ENCODE measurements around the gene DDRGK1. TPM values are rescaled to one million over a fixed set of nuclear protein-coding genes. Genes with fewer than 3 reads are reported as not detected.

DDRGK1 gene
- total and polyA plus RNA-seq, 2 of the 8 experiments (the other 6 are each of a cell fraction or from before 2014, with no cell fraction given): 29.4 to 42.0 TPM

GRCh38 chr20:3192226-3193015, 12.1 kb downstream of the DDRGK1 start:
- 91% methylated on average over 18 of the region's 18 CpGs; no CpG with 5 or more reads in 1 of the 2 experiments for WGBS, 2 experiments (ENCODE audit: extremely low coverage in 1 of 2, insufficient coverage in 1 of 2, insufficient read length in 1 of 2, insufficient replicate concordance in 2 of 2, low coverage in 1 of 2, low lambda C conversion rate in 2 of 2, missing lambda C conversion rate in 1 of 2)
- Histone ChIP-seq H4K20me1 (replicated peaks in 1 of 2; ENCODE audit: control insufficient read depth in 1 of 2, insufficient read depth in 2 of 2, low read length in 2 of 2) (peaks cover 6 to 13% of the 10 kb centered on the region in 2 experiments), H3K18ac (ENCODE audit: extremely low read depth, low read length) (no peak overlapping the region), H2BK12ac (ENCODE audit: low read depth, low read length) (no peak overlapping the region), H3K4me2 (ENCODE audit: insufficient read depth in 1 of 2, low read depth in 2 of 2, low read length in 2 of 2) (no peak overlapping the region), H3K4me1 (replicated peaks in 1 of 4; ENCODE audit: control insufficient read depth in 3 of 4, insufficient read depth in 4 of 4, low read length in 3 of 4) (no peaks in the 10 kb centered on the region), H3K27me3 (replicated peaks in 1 of 4; ENCODE audit: control insufficient read depth in 3 of 4, extremely low read depth in 1 of 4, insufficient read depth in 3 of 4, low read length in 3 of 4) (no peaks in the 10 kb centered on the region), H2AK5ac (ENCODE audit: low read depth, low read length) (no peak overlapping the region), H2BK20ac (ENCODE audit: low read length) (no peak overlapping the region), H3K9ac (replicated peaks in 1 of 4; ENCODE audit: extremely low read depth in 1 of 4, low read depth in 3 of 4, low read length in 3 of 4) (no peak overlapping the region), H4K8ac (ENCODE audit: extremely low read depth, insufficient read depth, low read length) (no peak overlapping the region), H3K14ac (ENCODE audit: insufficient read length) (no peak overlapping the region), H3K23ac (ENCODE audit: insufficient read length) (no peak overlapping the region), H2BK120ac (replicated peaks; ENCODE audit: low read depth, low read length) (no peak overlapping the region), H3K79me1 (ENCODE audit: low read depth, low read length) (no peaks in the 10 kb centered on the region), H3K56ac (replicated peaks; ENCODE audit: insufficient read length, low read depth, low read length) (no peak overlapping the region), H3K36me3 (ENCODE audit: control insufficient read depth in 2 of 4, insufficient read depth in 4 of 4, low read length in 3 of 4) (peaks cover 20 to 64% (median 41%) of the 10 kb centered on the region in 4 experiments), H2BK15ac (ENCODE audit: low read length) (no peak overlapping the region), H3K79me2 (ENCODE audit: control insufficient read depth in 1 of 2, insufficient read depth in 2 of 2, low read length in 2 of 2) (no peaks in the 10 kb centered on the region), H3K4ac (replicated peaks; ENCODE audit: insufficient read length, low read depth, low read length) (no peak overlapping the region), H3K23me2 (ENCODE audit: low read depth, low read length) (no peaks in the 10 kb centered on the region), H4K91ac (replicated peaks; ENCODE audit: insufficient read length, low read length) (no peak overlapping the region), H3K4me3 (ENCODE audit: extremely low read depth in 1 of 4, insufficient read depth in 2 of 4, low read depth in 3 of 4, low read length in 4 of 4) (no peak overlapping the region), H3K9me3 (ENCODE audit: insufficient read depth in 2 of 2, low read depth in 1 of 2, low read length in 1 of 2) (no peaks in the 10 kb centered on the region), H2BK5ac (ENCODE audit: low read depth, low read length) (no peak overlapping the region), H2AFZ (ENCODE audit: low read length) (no peak overlapping the region), H3K27ac (ENCODE audit: low read depth, low read length) (no peak overlapping the region), H4K5ac (ENCODE audit: insufficient read length, low read depth, low read length) (no peak overlapping the region)
- POLR2A ChIA-PET (ENCODE audit: partially characterized antibody): interaction anchor here (0.8 to 1.7 kb wide), 5 partner anchors 10 to 33 kb away, joined by 3 to 4 read pairs (median 4); partner anchors contain the start of genes FASTKD5 and UBOX5
- no peak for FAIRE-seq
- no peak for DNase-seq (ENCODE audit: low read depth in 1 of 2, low spot score in 2 of 2)
- CTCF ChIA-PET (ENCODE audit: partially characterized antibody): interaction anchor here (1.1 kb wide), 1 partner anchor 28 kb away, joined by 4 read pairs; no protein-coding TSS in a partner anchor
- no peak for TF ChIP-seq EZH2 (IDR thresholded peaks at IDR 0.05; ENCODE audit: low read depth, low read length, severe bottlenecking)
- no peak for TF ChIP-seq CHD2 (IDR thresholded peaks at IDR 0.05; ENCODE audit: low read length)
